ENCODE measurements around the gene INMT.

Gene INMT

DNA sequence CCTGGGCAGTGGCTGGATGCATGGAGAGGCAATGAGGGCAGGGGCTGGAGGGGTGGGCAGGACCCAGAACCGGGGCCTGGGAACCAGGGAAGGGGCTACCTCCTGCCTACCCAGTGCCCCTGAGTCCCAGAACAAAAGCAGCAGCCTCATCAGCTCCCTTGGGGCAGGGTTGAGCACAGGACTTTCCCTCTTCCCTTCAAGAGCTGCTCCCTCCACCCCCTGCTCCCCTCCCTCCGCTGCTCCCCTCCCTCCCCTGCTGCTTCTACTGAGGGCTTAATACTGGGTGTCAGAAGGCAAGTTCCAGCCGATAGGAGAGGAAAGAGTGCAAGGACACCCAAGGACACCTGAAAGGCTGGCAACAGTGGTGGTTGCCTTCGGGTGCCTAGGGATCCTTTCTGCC is 28.2 kb upstream of the INMT start (continued):
- TF ChIP-seq PATZ1 (tag by site-specific recombination; IDR thresholded peaks at IDR 0.05) (no peak), ZBTB10 (tag by site-specific recombination; IDR thresholded peaks at IDR 0.05) (no peak), ZNF404 (tag by site-specific recombination; IDR thresholded peaks at IDR 0.05) (no peak), ZNF433 (tag by site-specific recombination; IDR thresholded peaks at IDR 0.05; ENCODE audit: low read depth) (no peak), ZNF292 (tag by site-specific recombination; IDR thresholded peaks at IDR 0.05; ENCODE audit: borderline replicate concordance, low read depth) (no peak)
- TF ChIP-seq, protein P1, sequence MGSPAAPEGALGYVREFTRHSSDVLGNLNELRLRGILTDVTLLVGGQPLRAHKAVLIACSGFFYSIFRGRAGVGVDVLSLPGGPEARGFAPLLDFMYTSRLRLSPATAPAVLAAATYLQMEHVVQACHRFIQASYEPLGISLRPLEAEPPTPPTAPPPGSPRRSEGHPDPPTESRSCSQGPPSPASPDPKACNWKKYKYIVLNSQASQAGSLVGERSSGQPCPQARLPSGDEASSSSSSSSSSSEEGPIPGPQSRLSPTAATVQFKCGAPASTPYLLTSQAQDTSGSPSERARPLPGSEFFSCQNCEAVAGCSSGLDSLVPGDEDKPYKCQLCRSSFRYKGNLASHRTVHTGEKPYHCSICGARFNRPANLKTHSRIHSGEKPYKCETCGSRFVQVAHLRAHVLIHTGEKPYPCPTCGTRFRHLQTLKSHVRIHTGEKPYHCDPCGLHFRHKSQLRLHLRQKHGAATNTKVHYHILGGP (tag by site-specific recombination; IDR thresholded peaks at IDR 0.05) = no peak

DNA sequence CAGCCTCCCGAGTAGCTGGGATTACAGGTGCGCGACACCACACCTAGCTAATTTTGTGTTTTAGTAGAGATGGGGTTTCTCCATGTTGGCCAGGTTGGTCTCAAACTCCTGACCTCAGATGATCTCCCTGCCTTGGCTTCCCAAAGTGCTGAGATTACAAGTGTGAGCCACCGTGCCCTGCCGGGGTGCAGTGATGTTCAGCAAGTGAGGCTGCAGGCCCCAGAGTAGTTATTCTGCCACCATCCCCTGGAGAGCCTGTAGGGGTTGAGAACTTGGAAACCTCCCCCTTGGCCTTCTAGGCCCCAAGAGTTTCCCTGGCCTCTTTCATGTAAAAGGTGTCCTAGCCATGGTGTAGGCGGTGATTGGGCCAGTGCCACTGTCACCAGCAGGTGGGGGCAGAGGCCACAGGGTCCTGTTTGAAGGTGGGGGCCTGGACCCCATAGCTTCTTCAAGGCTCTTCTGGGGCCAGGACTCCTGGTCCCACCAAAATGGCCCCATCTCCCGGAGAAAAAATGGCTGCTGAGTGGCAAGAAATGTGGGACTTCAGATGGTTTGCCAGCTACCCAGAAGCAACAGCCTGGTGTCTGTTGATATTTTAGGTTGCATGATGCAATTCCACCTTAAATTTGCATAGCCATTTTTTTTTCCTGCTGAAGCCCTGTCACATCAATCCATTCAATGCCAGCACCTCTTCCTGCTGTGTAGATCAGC is 25.5 kb upstream of the INMT start:
- POLR2A ChIA-PET = no interaction called here
- CTCF ChIA-PET = interaction anchor here (0.9 to 1.1 kb wide), 2 partner anchors 11 to 14 kb away, joined by 3 to 5 read pairs; no protein-coding TSS in a partner anchor
- H3K27ac ChIP-seq (ENCODE audit: extremely low read depth, low read depth, low read length) = no peak overlapping the region

GRCh38 chr7:30727061-30727945 is 24.6 kb upstream of the INMT start:
- no peak for TF ChIP-seq GLI4 (tag by site-specific recombination; IDR thresholded peaks at IDR 0.05)
- TF ChIP-seq ZNF16 (tag by site-specific recombination; IDR thresholded peaks at IDR 0.05; ENCODE audit: low read depth) = peak; percentile 49
- Histone ChIP-seq H3K4me1 (ENCODE audit: control insufficient read depth, insufficient read depth, low read length) (no peaks in the 10 kb centered on the region), H3K9me3 (ENCODE audit: control insufficient read depth, insufficient read depth, low read depth, low read length) (no peaks in the 10 kb centered on the region), H3K36me3 (ENCODE audit: control insufficient read depth in 2 of 2, insufficient read depth in 1 of 2, low read length in 2 of 2) (no peaks in the 10 kb centered on the region), H3K4me3 (ENCODE audit: low read depth, low read length) (no peak overlapping the region), H3K27ac (ENCODE audit: extremely low read depth, low read depth, low read length) (no peak overlapping the region)
- CTCF ChIA-PET = interaction anchor here (0.9 to 1.1 kb wide), 2 partner anchors 11 to 13 kb away, joined by 3 to 5 read pairs; no protein-coding TSS in a partner anchor
- POLR2A ChIA-PET = no interaction called here

More for the DNA sequence above, 25.5 kb upstream of the INMT start:
- Histone ChIP-seq H3K4me3 (ENCODE audit: low read depth, low read length) (no peak overlapping the region), H3K9me3 (ENCODE audit: control insufficient read depth, insufficient read depth, low read depth, low read length) (no peaks in the 10 kb centered on the region), H3K36me3 (ENCODE audit: control insufficient read depth in 2 of 2, insufficient read depth in 1 of 2, low read length in 2 of 2) (no peaks in the 10 kb centered on the region), H3K4me1 (ENCODE audit: control insufficient read depth, insufficient read depth, low read length) (no peaks in the 10 kb centered on the region)
- TF ChIP-seq, protein P2, sequence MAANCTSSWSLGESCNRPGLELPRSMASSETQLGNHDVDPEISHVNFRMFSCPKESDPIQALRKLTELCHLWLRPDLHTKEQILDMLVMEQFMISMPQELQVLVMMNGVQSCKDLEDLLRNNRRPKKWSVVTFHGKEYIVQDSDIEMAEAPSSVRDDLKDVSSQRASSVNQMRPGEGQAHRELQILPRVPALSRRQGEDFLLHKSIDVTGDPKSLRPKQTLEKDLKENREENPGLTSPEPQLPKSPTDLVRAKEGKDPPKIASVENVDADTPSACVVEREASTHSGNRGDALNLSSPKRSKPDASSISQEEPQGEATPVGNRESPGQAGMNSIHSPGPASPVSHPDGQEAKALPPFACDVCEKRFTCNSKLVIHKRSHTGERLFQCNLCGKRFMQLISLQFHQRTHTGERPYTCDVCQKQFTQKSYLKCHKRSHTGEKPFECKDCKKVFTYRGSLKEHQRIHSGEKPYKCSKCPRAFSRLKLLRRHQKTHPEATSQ (tag by site-specific recombination; IDR thresholded peaks at IDR 0.05) = no peak
- no peak for TF ChIP-seq ZNF837 (tag by site-specific recombination; IDR thresholded peaks at IDR 0.05)
- TF ChIP-seq ZNF629 (tag by site-specific recombination; IDR thresholded peaks at IDR 0.05) = no peak
- TF ChIP-seq ZNF664 (tag by site-specific recombination; IDR thresholded peaks at IDR 0.05) = no peak
- no peak for TF ChIP-seq SP3 (tag by site-specific recombination; IDR thresholded peaks at IDR 0.05)
- TF ChIP-seq ZNF174 (tag by site-specific recombination; IDR thresholded peaks at IDR 0.05) = no peak
- 0 out of 2 replicates have a peak, but pooled peaks have one; percentile 27 for TF ChIP-seq SCRT2 (tag by site-specific recombination; IDR thresholded peaks at IDR 0.05)

Data from HEK293 (cell line).